Retinal pigment epithelial cell (primary cell): ENCODE results near the gene TBCK.
A peak's percentile ranks its signal among the peaks of the same experiment; 100 is the strongest.

Experiments
- DNase-seq: peaks from one replicate; pipeline ENCODE4 v3.0.0-alpha.2; 2010; ENCODE audit warnings: low read depth
- H3K4me3 ChIP-seq: 2 replicates; pipeline ENCODE4 v1.5.1; 2011; ENCODE audit warnings: mild to moderate bottlenecking, low read length, control low read depth, moderate library complexity
- CTCF ChIP-seq: conservative IDR thresholded peaks from 2 replicates; pipeline ENCODE4 v1.5.1; 2011; ENCODE audit warnings: low read depth, low read length, control low read depth, inconsistent platforms

The TBCK gene

GRCh38 chr4:106049490-106049889 lies 266.5 kb downstream of the TBCK start:
- DNase-seq = no peak
- no peak overlapping the region for H3K4me3 ChIP-seq
- TF ChIP-seq CTCF = no peak

GRCh38 chr4:106048250-106048971 lies 267.6 kb downstream of the TBCK start:
- peak; percentile 74 for DNase-seq
- no peak overlapping the region for H3K4me3 ChIP-seq
- no peak for TF ChIP-seq CTCF

- no peak overlapping the region for H3K4me3 ChIP-seq
Observed at GRCh38 chr4:106046083-106046482, 269.9 kb downstream of the TBCK start.

GRCh38 chr4:106041294-106042002 lies 274.6 kb downstream of the TBCK start:
- H3K4me3 ChIP-seq = no peak overlapping the region
- TF ChIP-seq CTCF = no peak
- DNase-seq = no peak

More at GRCh38 chr4:106046083-106046482, 269.9 kb downstream of the TBCK start:
- no peak for TF ChIP-seq CTCF
- no peak for DNase-seq

GRCh38 chr4:106039796-106040195 lies 276.2 kb downstream of the TBCK start:
- DNase-seq = peak; percentile 75
- no peak for TF ChIP-seq CTCF
- H3K4me3 ChIP-seq = no peak overlapping the region

GRCh38 chr4:106038908-106039307 lies 277.1 kb downstream of the TBCK start:
- TF ChIP-seq CTCF = no peak
- DNase-seq = no peak
- H3K4me3 ChIP-seq = no peak overlapping the region

GRCh38 chr4:106038012-106038411 lies 278.0 kb downstream of the TBCK start:
- TF ChIP-seq CTCF = no peak

More at GRCh38 chr4:106038012-106038411, 278.0 kb downstream of the TBCK start:
- H3K4me3 ChIP-seq = no peak overlapping the region
- DNase-seq = no peak
